A549 (cell line): Measurements from ENCODE around the gene EFCAB11. TPM values are rescaled to one million over a fixed set of nuclear protein-coding genes. Genes with fewer than 3 reads are reported as not detected.

Experiments used
- ATAC-seq, 2 experiments: fragments of 200-7000 bp in 1 of 2; fragments of >200 bp in 1 of 2; cut with Nextera tagmentation in 1 of 2; cut with Tn5 transposase in 1 of 2; 3 replicates each; pipeline versions ENCODE4 v1.8.0 to v1.9.1; 2018 to 2020; ENCODE audit warnings: mild to moderate bottlenecking in 1 of 2, moderate library complexity in 1 of 2
- CTCF ChIA-PET: fragments of 300-600 bp; sonication (Branson Sonifier 250); formaldehyde crosslinking; extraction: SDS; loops from one replicate; lab custom pipeline; 2021; ENCODE audit warnings: antibody characterized with exemption, inconsistent platforms; lab: Yijun Ruan, JAX
- POLR2A ChIA-PET: fragments of 350-600 bp; formaldehyde crosslinking; extraction: SDS; loops from one replicate; lab custom pipeline; 2021; ENCODE audit warnings: antibody characterized with exemption, inconsistent platforms; lab: Yijun Ruan, JAX
- DNase-seq, 2 experiments: peaks; one replicate each; pipeline versions ENCODE4 v3.0.0 to v3.0.0-alpha.2; 2011 to 2016; ENCODE audit warnings: low read depth in 1 of 2, low spot score in 1 of 2
- FAIRE-seq: peaks from 2 replicates; lab custom pipeline; 2011; peaks lifted over from hg19 to GRCh38; lab: Jason Lieb, UNC
- H3K27ac ChIP-seq, 2 experiments: fragments of >200 bp; sonication (Bioruptor Twin); formaldehyde crosslinking; 3 replicates each; pipeline ENCODE4 v1.5.1; 2016 to 2017
- H3K4me1 ChIP-seq: fragments of >200 bp; sonication (Bioruptor Twin); formaldehyde crosslinking; 3 replicates; pipeline ENCODE4 v1.6.1; 2016
- H3K4me2 ChIP-seq: fragments of >200 bp; sonication (Bioruptor Twin); formaldehyde crosslinking; 3 replicates; pipeline ENCODE4 v1.6.1; 2016
- H3K4me3 ChIP-seq: fragments of >200 bp; sonication (Bioruptor Twin); formaldehyde crosslinking; 3 replicates; pipeline ENCODE4 v1.5.1; 2016
- H3K9me3 ChIP-seq: fragments of >200 bp; sonication (Bioruptor Twin); formaldehyde crosslinking; 3 replicates; pipeline ENCODE4 v1.6.1; 2016
- BHLHE40 ChIP-seq: IDR thresholded peaks from 2 replicates; pipeline ENCODE4 v1.6.1; 2012; ENCODE audit warnings: low read depth, low read length, inconsistent platforms
- CBX2 ChIP-seq: fragments of 200-600 bp; sonication (generic); IDR thresholded peaks from 2 replicates; pipeline ENCODE4 v1.6.1; 2016; ENCODE audit warnings: low read depth, mild to moderate bottlenecking, borderline replicate concordance
- CHD4 ChIP-seq: fragments of 200-600 bp; sonication (generic); IDR thresholded peaks from 2 replicates; pipeline ENCODE4 v1.6.1; 2016; ENCODE audit warnings: antibody characterized with exemption, mild to moderate bottlenecking, borderline replicate concordance
- EHMT2 ChIP-seq: fragments of 200-600 bp; sonication (generic); IDR thresholded peaks from 2 replicates; pipeline ENCODE4 v1.6.1; 2016; ENCODE audit warnings: antibody characterized with exemption, low read depth, mild to moderate bottlenecking, moderate library complexity
- FOSB ChIP-seq: fragments of 250-450 bp; sonication (Bioruptor Pico); IDR thresholded peaks from 2 replicates; pipeline ENCODE4 v1.5.0; 2020; ENCODE audit warnings: mild to moderate bottlenecking, moderate library complexity
- HEYL ChIP-seq: fragments of 250-450 bp; sonication (Bioruptor Pico); IDR thresholded peaks from 2 replicates; pipeline ENCODE4 v1.8.0; 2021; ENCODE audit warnings: mild to moderate bottlenecking, moderate library complexity
- JUNB ChIP-seq: fragments of >200 bp; sonication (Bioruptor Twin); formaldehyde crosslinking; IDR thresholded peaks from 2 replicates; pipeline ENCODE4 v1.6.1; 2016
- MAZ ChIP-seq: fragments of 150-350 bp; IDR thresholded peaks from 2 replicates; pipeline ENCODE4 v1.6.1; 2014; ENCODE audit warnings: antibody characterized with exemption, low read depth, low read length, borderline replicate concordance
- NFE2L2 ChIP-seq: fragments of 150-350 bp; conservative IDR thresholded peaks from 2 replicates; pipeline ENCODE4 v1.6.1; 2014; ENCODE audit warnings: low read length
- NPAS2 ChIP-seq: fragments of 250-450 bp; sonication (Bioruptor Pico); IDR thresholded peaks from 2 replicates; pipeline ENCODE4 v1.8.0; 2022; ENCODE audit warnings: mild to moderate bottlenecking, moderate library complexity, borderline replicate concordance
- NR3C1 ChIP-seq: fragments of >200 bp; sonication (Bioruptor Twin); formaldehyde crosslinking; IDR thresholded peaks from 3 replicates; pipeline ENCODE4 v1.6.1; 2017
- RAD21 ChIP-seq, 2 experiments: fragments of >200 bp in 1 of 2; sonication (Bioruptor Twin) in 1 of 2; formaldehyde crosslinking in 1 of 2; IDR thresholded peaks in 1 of 2; conservative IDR thresholded peaks in 1 of 2; 2 replicates in 1 of 2; 3 replicates in 1 of 2; pipeline ENCODE4 v1.6.1; 2012 to 2018; ENCODE audit warnings: inconsistent platforms in 1 of 2
- WGBS: methylation state at CpG from one replicate; pipeline ENCODE4 v1.1.6; 2017; ENCODE audit errors: missing lambda C conversion rate; 5-methylcytosine and 5-hydroxymethylcytosine counted together
- polyA plus RNA-seq, 4 experiments: library from polyadenylated mRNA; depleted of rRNA in 3 of 4; stranded (reverse); fragments of >200 nt; fragmentation: RNase III in 1 of 4; extraction: RNeasy Plus Mini Kit Qiagen cat#74134 plus additional on column Dnase treatment in 1 of 4; gene quantifications; 2 replicates in 3 of 4; 3 replicates in 1 of 4; pipeline ENCODE4 v1.2.3, GENCODE V29; 2011 to 2017
- TF ChIP-seq, protein P1 (sequence below): IDR thresholded peaks from 2 replicates; pipeline ENCODE4 v1.6.1; 2012; ENCODE audit warnings: low read depth, borderline replicate concordance
- TF ChIP-seq, protein P2 (sequence below): fragments of >200 bp; sonication (Bioruptor Twin); formaldehyde crosslinking; IDR thresholded peaks from 3 replicates; pipeline ENCODE4 v1.6.1; 2016
- TF ChIP-seq, protein P3 (sequence below): IDR thresholded peaks from 2 replicates; pipeline ENCODE4 v1.6.1; 2012
- TF ChIP-seq, protein P4 (sequence below): fragments of >200 bp; sonication (Bioruptor Twin); formaldehyde crosslinking; IDR thresholded peaks from 3 replicates; pipeline ENCODE4 v1.5.1; 2016
- TF ChIP-seq, protein P5 (sequence below): fragments of 250-450 bp; sonication (Bioruptor Pico); IDR thresholded peaks from 2 replicates; pipeline ENCODE4 v1.5.0; 2021; ENCODE audit warnings: mild to moderate bottlenecking, moderate library complexity, borderline replicate concordance
- TF ChIP-seq, protein P6 (sequence below): fragments of 150-350 bp; IDR thresholded peaks from 2 replicates; pipeline ENCODE4 v1.6.1; 2014; ENCODE audit warnings: low read depth, mild to moderate bottlenecking, low read length
- TF ChIP-seq, protein P7 (sequence below): fragments of >200 bp; sonication (Bioruptor Twin); formaldehyde crosslinking; IDR thresholded peaks from 2 replicates; pipeline ENCODE4 v1.6.1; 2016
- TF ChIP-seq, protein P8 (sequence below): fragments of 450-650 bp; IDR thresholded peaks from 2 replicates; pipeline ENCODE4 v1.6.1; 2014; ENCODE audit warnings: antibody characterized with exemption

EFCAB11 gene
- polyA plus RNA-seq, 2 of the 4 experiments (the other 2 are of a cell fraction): 18.8 to 19.6 TPM

DNA sequence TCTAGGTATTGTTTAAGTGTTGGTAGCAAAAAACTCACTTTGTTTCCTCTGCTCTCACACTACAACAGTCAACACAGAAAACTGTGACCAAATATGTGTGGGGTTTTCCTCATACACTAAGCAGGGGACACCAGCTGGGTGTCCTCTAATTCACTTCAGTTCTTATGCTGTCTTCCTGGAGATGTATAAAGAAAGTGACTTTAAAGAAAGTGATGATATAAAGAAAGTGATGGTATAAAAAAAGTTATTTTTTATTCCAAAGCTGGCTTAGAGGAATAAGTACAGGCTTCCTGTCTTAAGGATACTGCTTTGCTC, 32.6 kb upstream of the EFCAB11 start (continued):
- TF ChIP-seq, protein P1, sequence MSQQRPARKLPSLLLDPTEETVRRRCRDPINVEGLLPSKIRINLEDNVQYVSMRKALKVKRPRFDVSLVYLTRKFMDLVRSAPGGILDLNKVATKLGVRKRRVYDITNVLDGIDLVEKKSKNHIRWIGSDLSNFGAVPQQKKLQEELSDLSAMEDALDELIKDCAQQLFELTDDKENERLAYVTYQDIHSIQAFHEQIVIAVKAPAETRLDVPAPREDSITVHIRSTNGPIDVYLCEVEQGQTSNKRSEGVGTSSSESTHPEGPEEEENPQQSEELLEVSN: no peak
- TF ChIP-seq, protein P2, sequence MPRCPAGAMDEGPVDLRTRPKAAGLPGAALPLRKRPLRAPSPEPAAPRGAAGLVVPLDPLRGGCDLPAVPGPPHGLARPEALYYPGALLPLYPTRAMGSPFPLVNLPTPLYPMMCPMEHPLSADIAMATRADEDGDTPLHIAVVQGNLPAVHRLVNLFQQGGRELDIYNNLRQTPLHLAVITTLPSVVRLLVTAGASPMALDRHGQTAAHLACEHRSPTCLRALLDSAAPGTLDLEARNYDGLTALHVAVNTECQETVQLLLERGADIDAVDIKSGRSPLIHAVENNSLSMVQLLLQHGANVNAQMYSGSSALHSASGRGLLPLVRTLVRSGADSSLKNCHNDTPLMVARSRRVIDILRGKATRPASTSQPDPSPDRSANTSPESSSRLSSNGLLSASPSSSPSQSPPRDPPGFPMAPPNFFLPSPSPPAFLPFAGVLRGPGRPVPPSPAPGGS: no peak
- TF ChIP-seq, all 56 proteins: peak for 0

DNA sequence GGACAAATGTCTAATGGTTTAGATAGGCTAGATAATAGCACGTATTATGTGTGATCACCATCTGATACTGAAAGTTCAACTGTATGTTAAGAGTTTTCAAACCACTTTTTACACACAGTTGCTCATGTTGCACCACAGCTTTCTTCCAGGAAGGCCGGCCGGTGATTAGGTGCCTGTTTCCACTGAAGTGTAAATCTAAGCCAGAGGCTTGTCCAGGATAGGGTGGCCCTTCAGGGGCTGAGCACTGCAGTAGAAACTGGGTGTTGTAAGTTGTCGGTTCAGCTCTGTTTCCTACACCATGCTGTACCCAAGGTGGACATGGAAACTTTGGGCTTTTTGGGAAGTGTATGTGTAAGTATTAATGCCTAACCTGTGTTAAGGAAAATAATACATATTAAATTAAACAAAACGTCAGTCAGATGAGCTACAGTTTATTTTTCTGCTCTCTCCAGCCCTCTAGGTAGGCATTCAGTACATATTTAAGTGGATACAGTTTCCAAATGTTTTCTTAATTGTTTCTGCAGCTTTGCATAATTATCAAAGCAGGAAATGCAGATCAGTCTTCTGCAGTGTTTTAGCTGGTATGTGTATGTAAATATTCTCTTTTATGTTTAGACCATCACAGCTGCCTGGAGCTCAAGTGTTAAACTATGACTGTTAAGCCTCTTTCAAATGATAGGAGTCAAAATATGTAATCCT, 32.1 kb upstream of the EFCAB11 start:
- no peak for ATAC-seq
- no peak for FAIRE-seq

DNA sequence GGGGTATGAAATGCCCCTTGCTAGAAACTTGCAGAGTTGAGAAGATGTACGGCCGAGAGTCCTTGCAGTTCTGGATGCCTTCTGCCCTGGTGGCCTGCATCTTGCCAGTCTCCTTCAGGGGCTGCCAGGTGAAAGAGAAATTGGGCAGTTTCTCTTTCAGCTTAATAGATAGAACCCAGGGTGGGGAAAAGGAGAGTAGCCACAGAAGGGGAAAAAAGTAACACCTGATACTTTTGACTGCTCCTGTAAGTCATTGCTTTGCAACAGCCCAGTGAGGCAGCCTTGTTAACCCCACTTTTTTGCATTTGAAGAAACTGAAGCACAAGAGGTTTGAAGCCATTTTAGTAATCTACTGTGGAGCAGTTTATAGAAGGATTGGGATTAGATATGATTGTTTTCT, 28.8 kb upstream of the EFCAB11 start:
- Histone ChIP-seq H3K4me3 (no peak overlapping the region), H3K9me3 (no peaks in the 10 kb centered on the region), H3K4me2 (no peak overlapping the region), H3K4me1 (no peaks in the 10 kb centered on the region), H3K27ac (no peak overlapping the region)
- FAIRE-seq (no peak), ATAC-seq (no peak), DNase-seq (no peak)
- 68% methylated on average over 2 of the region's 2 CpGs for WGBS
- POLR2A ChIA-PET: no interaction called here
- CTCF ChIA-PET: interaction anchor here (10.4 kb wide), 1 partner anchor 9 kb away, joined by 92 read pairs; no protein-coding TSS in a partner anchor
- TF ChIP-seq RAD21 (conservative IDR thresholded peaks at IDR 0.05 in 1 of 2, IDR thresholded peaks at IDR 0.05 in 1 of 2) (no peak), MAZ (no peak), JUNB (no peak), CHD4 (no peak)
- TF ChIP-seq, protein P3, sequence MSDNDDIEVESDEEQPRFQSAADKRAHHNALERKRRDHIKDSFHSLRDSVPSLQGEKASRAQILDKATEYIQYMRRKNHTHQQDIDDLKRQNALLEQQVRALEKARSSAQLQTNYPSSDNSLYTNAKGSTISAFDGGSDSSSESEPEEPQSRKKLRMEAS: no peak
- TF ChIP-seq, protein P4, sequence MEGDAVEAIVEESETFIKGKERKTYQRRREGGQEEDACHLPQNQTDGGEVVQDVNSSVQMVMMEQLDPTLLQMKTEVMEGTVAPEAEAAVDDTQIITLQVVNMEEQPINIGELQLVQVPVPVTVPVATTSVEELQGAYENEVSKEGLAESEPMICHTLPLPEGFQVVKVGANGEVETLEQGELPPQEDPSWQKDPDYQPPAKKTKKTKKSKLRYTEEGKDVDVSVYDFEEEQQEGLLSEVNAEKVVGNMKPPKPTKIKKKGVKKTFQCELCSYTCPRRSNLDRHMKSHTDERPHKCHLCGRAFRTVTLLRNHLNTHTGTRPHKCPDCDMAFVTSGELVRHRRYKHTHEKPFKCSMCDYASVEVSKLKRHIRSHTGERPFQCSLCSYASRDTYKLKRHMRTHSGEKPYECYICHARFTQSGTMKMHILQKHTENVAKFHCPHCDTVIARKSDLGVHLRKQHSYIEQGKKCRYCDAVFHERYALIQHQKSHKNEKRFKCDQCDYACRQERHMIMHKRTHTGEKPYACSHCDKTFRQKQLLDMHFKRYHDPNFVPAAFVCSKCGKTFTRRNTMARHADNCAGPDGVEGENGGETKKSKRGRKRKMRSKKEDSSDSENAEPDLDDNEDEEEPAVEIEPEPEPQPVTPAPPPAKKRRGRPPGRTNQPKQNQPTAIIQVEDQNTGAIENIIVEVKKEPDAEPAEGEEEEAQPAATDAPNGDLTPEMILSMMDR: no peak
- TF ChIP-seq, protein P5, sequence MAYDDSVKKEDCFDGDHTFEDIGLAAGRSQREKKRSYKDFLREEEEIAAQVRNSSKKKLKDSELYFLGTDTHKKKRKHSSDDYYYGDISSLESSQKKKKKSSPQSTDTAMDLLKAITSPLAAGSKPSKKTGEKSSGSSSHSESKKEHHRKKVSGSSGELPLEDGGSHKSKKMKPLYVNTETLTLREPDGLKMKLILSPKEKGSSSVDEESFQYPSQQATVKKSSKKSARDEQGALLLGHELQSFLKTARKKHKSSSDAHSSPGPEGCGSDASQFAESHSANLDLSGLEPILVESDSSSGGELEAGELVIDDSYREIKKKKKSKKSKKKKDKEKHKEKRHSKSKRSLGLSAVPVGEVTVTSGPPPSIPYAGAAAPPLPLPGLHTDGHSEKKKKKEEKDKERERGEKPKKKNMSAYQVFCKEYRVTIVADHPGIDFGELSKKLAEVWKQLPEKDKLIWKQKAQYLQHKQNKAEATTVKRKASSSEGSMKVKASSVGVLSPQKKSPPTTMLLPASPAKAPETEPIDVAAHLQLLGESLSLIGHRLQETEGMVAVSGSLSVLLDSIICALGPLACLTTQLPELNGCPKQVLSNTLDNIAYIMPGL (CRISPR knock-in tag): no peak

More for the DNA sequence above, 32.1 kb upstream of the EFCAB11 start:
- no peak overlapping the region for H3K4me3 ChIP-seq
- H3K9me3 ChIP-seq: no peaks in the 10 kb centered on the region
- no peak overlapping the region for H3K4me2 ChIP-seq
- H3K4me1 ChIP-seq: no peaks in the 10 kb centered on the region
- no peak overlapping the region for H3K27ac ChIP-seq
- ChIA-PET POLR2A (no interaction called here), CTCF (interaction anchor here (1.0 to 10.4 kb wide), 4 partner anchors 9 to 249 kb away, joined by 3 to 92 read pairs (median 6); no protein-coding TSS in a partner anchor)
- no peak for DNase-seq
- TF ChIP-seq, protein P5 (CRISPR knock-in tag): no peak
- TF ChIP-seq NR3C1 (no peak), CBX2 (no peak), FOSB (CRISPR knock-in tag) (no peak), HEYL (no peak), NPAS2 (no peak), EHMT2 (no peak), NFE2L2 (no peak), BHLHE40 (no peak)
- TF ChIP-seq, protein P6, sequence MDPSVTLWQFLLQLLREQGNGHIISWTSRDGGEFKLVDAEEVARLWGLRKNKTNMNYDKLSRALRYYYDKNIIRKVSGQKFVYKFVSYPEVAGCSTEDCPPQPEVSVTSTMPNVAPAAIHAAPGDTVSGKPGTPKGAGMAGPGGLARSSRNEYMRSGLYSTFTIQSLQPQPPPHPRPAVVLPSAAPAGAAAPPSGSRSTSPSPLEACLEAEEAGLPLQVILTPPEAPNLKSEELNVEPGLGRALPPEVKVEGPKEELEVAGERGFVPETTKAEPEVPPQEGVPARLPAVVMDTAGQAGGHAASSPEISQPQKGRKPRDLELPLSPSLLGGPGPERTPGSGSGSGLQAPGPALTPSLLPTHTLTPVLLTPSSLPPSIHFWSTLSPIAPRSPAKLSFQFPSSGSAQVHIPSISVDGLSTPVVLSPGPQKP: no peak
- TF ChIP-seq, protein P7, sequence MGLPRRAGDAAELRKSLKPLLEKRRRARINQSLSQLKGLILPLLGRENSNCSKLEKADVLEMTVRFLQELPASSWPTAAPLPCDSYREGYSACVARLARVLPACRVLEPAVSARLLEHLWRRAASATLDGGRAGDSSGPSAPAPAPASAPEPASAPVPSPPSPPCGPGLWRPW: no peak
- TF ChIP-seq, protein P8, sequence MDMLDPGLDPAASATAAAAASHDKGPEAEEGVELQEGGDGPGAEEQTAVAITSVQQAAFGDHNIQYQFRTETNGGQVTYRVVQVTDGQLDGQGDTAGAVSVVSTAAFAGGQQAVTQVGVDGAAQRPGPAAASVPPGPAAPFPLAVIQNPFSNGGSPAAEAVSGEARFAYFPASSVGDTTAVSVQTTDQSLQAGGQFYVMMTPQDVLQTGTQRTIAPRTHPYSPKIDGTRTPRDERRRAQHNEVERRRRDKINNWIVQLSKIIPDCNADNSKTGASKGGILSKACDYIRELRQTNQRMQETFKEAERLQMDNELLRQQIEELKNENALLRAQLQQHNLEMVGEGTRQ: no peak
- 79% methylated on average over 5 of the region's 5 CpGs for WGBS
